ENCODE results near the gene RNF187. TPM values are rescaled to one million over a fixed set of nuclear protein-coding genes. Genes with fewer than 3 reads are reported as not detected.
A peak's percentile ranks its signal among the peaks of the same experiment; 100 is the strongest.

The RNF187 gene
- total RNA-seq, 1 donor from 2014 or later = 201 TPM

DNA sequence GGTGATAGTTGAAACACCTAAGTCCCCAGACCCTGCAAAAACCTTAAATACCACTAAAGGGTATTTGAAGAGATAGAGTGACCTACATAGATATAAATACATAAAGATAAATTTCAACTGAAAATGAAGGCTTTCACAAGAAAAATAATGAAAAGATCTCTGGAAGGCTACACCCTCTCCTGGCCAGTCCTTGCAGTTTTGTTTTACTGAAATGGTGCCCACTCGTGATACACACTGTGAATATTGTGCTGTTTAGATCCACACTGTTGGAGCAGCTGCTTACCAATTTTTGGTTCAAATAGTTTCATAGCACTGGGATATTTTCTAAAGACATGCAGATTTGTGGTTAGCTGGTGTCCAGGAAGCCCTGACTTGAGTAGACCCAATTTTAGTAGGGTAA, 31.5 kb upstream of the RNF187 start:
- peaks cover 7% of the 10 kb centered on the region for H3K4me1 Mint-ChIP-seq (ENCODE audit: low read depth, unreplicated experiment)
- H3K4me3 Mint-ChIP-seq (ENCODE audit: unreplicated experiment) = peak overlapping the region; percentile 78
- H3K27ac Mint-ChIP-seq (ENCODE audit: unreplicated experiment) = peak overlapping the region; percentile 48
- no peak for DNase-seq
- H3K9me3 Mint-ChIP-seq (ENCODE audit: unreplicated experiment) = peaks cover 10% of the 10 kb centered on the region
- H3K27me3 Mint-ChIP-seq (ENCODE audit: unreplicated experiment) = peaks cover 14% of the 10 kb centered on the region
- no peaks in the 10 kb centered on the region for H3K36me3 Mint-ChIP-seq (ENCODE audit: unreplicated experiment)
- TF ChIP-seq, protein P1, sequence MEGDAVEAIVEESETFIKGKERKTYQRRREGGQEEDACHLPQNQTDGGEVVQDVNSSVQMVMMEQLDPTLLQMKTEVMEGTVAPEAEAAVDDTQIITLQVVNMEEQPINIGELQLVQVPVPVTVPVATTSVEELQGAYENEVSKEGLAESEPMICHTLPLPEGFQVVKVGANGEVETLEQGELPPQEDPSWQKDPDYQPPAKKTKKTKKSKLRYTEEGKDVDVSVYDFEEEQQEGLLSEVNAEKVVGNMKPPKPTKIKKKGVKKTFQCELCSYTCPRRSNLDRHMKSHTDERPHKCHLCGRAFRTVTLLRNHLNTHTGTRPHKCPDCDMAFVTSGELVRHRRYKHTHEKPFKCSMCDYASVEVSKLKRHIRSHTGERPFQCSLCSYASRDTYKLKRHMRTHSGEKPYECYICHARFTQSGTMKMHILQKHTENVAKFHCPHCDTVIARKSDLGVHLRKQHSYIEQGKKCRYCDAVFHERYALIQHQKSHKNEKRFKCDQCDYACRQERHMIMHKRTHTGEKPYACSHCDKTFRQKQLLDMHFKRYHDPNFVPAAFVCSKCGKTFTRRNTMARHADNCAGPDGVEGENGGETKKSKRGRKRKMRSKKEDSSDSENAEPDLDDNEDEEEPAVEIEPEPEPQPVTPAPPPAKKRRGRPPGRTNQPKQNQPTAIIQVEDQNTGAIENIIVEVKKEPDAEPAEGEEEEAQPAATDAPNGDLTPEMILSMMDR (IDR thresholded peaks at IDR 0.05; ENCODE audit: partially characterized antibody, unreplicated experiment) = no peak

DNA sequence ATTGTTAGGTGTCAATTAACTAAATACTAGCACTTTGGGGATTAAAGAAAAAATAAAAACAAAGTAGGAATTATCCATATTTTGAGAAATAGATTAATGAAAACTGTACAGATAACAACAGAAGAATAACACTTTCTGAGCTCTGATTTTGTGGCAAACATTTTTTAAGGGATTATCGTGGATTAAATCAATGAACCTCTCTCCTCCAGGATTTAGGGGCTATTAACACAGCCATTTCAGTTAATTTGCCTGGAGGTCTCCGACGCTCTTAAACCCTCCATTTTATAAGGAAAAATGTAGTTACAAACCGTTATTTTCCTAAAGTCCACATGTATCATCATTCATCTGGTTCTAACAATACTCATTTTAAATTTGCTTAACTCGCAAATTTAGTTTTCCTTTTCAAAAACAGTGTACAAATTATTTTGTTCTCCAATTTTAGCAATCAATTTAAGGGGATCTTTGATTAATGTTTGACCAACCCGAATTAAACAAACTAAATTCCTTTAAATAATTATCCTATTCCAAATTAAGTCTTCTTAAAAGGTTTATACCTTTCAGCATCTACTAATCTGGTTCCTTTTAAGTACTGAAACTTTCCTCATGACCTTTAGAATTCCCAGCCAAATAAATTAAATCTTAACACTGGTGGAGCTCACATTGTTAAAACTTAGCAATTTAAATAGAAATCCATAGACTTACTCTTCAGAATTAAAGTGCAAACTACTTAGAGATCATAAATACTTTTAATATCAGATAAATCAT, 30.7 kb upstream of the RNF187 start:
- no peak for DNase-seq
- Mint-ChIP-seq H3K4me3 (ENCODE audit: unreplicated experiment) (peak overlapping the region; percentile 98), H3K4me1 (ENCODE audit: low read depth, unreplicated experiment) (peaks cover 7% of the 10 kb centered on the region), H3K27me3 (ENCODE audit: unreplicated experiment) (peaks cover 14% of the 10 kb centered on the region), H3K9me3 (ENCODE audit: unreplicated experiment) (peaks cover 10% of the 10 kb centered on the region), H3K27ac (ENCODE audit: unreplicated experiment) (peak overlapping the region; percentile 99), H3K36me3 (ENCODE audit: unreplicated experiment) (no peaks in the 10 kb centered on the region)
- TF ChIP-seq, protein P1 (IDR thresholded peaks at IDR 0.05; ENCODE audit: partially characterized antibody, unreplicated experiment) = no peak

DNA sequence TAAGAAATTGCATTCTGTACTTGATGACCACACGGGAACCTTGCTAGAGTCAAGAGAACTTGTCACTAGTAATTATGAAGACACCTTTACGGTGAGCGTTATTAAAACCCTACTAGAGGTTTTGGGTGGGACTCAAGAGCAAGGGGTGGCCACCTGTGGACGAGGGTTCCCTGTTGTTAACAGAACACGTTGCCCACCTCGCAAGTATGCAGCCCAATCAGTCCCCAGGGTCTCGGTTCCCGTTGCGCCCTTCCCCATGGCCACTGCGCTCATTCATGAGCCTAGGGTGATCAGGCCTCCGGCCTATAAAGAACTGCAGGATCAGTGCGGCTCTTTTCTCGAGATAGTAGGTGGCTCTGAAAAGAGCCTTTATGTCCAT, 30.2 kb upstream of the RNF187 start:
- Mint-ChIP-seq H3K27ac (ENCODE audit: unreplicated experiment) (peak overlapping the region; percentile 99), H3K9me3 (ENCODE audit: unreplicated experiment) (peaks cover 10% of the 10 kb centered on the region), H3K36me3 (ENCODE audit: unreplicated experiment) (no peaks in the 10 kb centered on the region), H3K4me3 (ENCODE audit: unreplicated experiment) (peak overlapping the region; percentile 98), H3K27me3 (ENCODE audit: unreplicated experiment) (peaks cover 14% of the 10 kb centered on the region), H3K4me1 (ENCODE audit: low read depth, unreplicated experiment) (peaks cover 7% of the 10 kb centered on the region)
- no peak for DNase-seq
- TF ChIP-seq, protein P1 (IDR thresholded peaks at IDR 0.05; ENCODE audit: partially characterized antibody, unreplicated experiment) = no peak

DNA sequence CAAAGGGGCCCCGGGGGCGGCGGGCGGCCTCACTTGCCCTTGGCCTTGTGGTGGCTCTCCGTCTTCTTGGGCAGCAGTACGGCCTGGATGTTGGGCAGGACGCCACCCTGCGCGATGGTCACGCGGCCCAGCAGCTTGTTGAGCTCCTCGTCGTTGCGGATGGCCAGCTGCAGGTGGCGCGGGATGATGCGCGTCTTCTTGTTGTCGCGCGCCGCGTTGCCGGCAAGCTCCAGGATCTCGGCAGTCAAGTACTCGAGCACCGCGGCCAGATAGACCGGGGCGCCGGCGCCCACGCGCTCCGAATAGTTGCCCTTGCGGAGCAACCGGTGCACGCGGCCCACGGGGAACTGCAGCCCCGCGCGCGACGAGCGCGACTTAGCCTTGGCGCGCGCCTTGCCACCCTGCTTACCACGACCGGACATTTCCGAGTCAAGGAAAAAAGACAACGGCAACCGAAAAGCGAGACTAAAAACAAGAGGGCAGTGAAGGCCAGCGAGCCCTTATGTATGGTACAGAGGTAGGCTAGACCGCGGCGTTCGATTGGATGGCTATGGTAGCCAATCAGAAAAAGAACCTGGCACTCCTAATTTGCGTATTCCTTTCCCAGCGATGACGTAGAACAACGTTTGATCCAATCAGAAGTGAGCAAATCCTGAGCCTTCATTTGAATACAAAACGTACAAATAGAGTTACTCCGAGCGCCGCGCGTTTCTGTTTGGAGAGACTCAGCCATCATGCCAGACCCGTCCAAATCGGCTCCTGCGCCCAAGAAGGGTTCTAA, 29.6 kb upstream of the RNF187 start:
- H3K4me1 Mint-ChIP-seq (ENCODE audit: low read depth, unreplicated experiment) = peaks cover 10% of the 10 kb centered on the region
- H3K9me3 Mint-ChIP-seq (ENCODE audit: unreplicated experiment) = peaks cover 10% of the 10 kb centered on the region
- DNase-seq = peak; percentile 89
- no peaks in the 10 kb centered on the region for H3K36me3 Mint-ChIP-seq (ENCODE audit: unreplicated experiment)
- TF ChIP-seq, protein P1 (IDR thresholded peaks at IDR 0.05; ENCODE audit: partially characterized antibody, unreplicated experiment) = peak; percentile 59
- H3K27me3 Mint-ChIP-seq (ENCODE audit: unreplicated experiment) = peaks cover 15% of the 10 kb centered on the region
- H3K4me3 Mint-ChIP-seq (ENCODE audit: unreplicated experiment) = peak overlapping the region; percentile 98
- peak overlapping the region; percentile 99 for H3K27ac Mint-ChIP-seq (ENCODE audit: unreplicated experiment)
